Mesenchymal stem cell (in vitro differentiated cells and primary cell): ENCODE results near the gene OLFML2B.

Experiments used
- DNase-seq: peaks from one replicate; pipeline ENCODE4 v3.0.0-alpha.2; 2013
- H2AFZ ChIP-seq: one replicate; pipeline ENCODE4 v1.6.1; 2013; ENCODE audit warnings: low read depth, mild to moderate bottlenecking, control low read depth, inconsistent platforms, low read length, moderate library complexity
- H2AK5ac ChIP-seq: 2 replicates; pipeline ENCODE4 v1.6.1; 2013; ENCODE audit warnings: low read length, moderate library complexity, mild to moderate bottlenecking, inconsistent platforms; ENCODE audit not compliant: severe bottlenecking
- H2BK120ac ChIP-seq: one replicate; pipeline ENCODE4 v1.6.1; 2013; ENCODE audit warnings: low read depth, mild to moderate bottlenecking, inconsistent platforms, low read length, moderate library complexity
- H2BK12ac ChIP-seq, 2 experiments: one replicate each; pipeline ENCODE4 v1.6.1; 2013; ENCODE audit warnings: inconsistent platforms in 2 of 2, low read length in 2 of 2, mild to moderate bottlenecking in 2 of 2, moderate library complexity in 2 of 2, control low read depth in 1 of 2
- H2BK15ac ChIP-seq: one replicate; pipeline ENCODE4 v1.6.1; 2013; ENCODE audit warnings: mild to moderate bottlenecking, low read depth, inconsistent platforms; ENCODE audit not compliant: poor library complexity, severe bottlenecking
- H2BK5ac ChIP-seq: 2 replicates; pipeline ENCODE4 v1.6.1; 2013; ENCODE audit warnings: low read depth, mild to moderate bottlenecking, low read length, control low read depth, inconsistent platforms; ENCODE audit not compliant: poor library complexity, severe bottlenecking
- H3K14ac ChIP-seq, 2 experiments: one replicate each; pipeline ENCODE4 v1.6.1; 2013; ENCODE audit warnings: inconsistent platforms in 2 of 2, low read length in 2 of 2, control low read depth in 1 of 2, mild to moderate bottlenecking in 1 of 2, moderate library complexity in 1 of 2
- H3K18ac ChIP-seq, 2 experiments: one replicate each; pipeline ENCODE4 v1.6.1; 2013; ENCODE audit warnings: inconsistent platforms in 2 of 2, low read length in 2 of 2, control low read depth in 1 of 2, low read depth in 1 of 2, mild to moderate bottlenecking in 1 of 2
- H3K23ac ChIP-seq, 2 experiments: one replicate each; pipeline ENCODE4 v1.6.1; 2013; ENCODE audit warnings: inconsistent platforms in 2 of 2, low read length in 2 of 2, mild to moderate bottlenecking in 2 of 2, moderate library complexity in 2 of 2, control low read depth in 1 of 2
- H3K27ac ChIP-seq: 2 replicates; pipeline ENCODE4 v1.5.1; 2013; ENCODE audit warnings: mild to moderate bottlenecking, moderate library complexity, low read length, control low read depth, inconsistent platforms; ENCODE audit not compliant: poor library complexity, severe bottlenecking
- H3K27me3 ChIP-seq, 2 experiments: 2 replicates each; pipeline versions ENCODE4 v1.6.1 to v1.7.0; 2013; ENCODE audit warnings: low read length in 2 of 2, mild to moderate bottlenecking in 2 of 2, moderate library complexity in 2 of 2, control low read depth in 1 of 2, inconsistent platforms in 1 of 2; ENCODE audit not compliant: control insufficient read depth in 1 of 2, insufficient read depth in 1 of 2
- H3K36me3 ChIP-seq, 2 experiments: 2 replicates each; pipeline versions ENCODE4 v1.6.1 to v1.7.0; 2013; ENCODE audit warnings: low read length in 2 of 2, control low read depth in 1 of 2, inconsistent platforms in 1 of 2, low read depth in 1 of 2, mild to moderate bottlenecking in 1 of 2; ENCODE audit not compliant: insufficient read depth in 2 of 2, control insufficient read depth in 1 of 2
- H3K4ac ChIP-seq, 2 experiments: one replicate each; pipeline ENCODE4 v1.6.1; 2013; ENCODE audit warnings: inconsistent platforms in 2 of 2, low read length in 2 of 2, mild to moderate bottlenecking in 2 of 2, moderate library complexity in 2 of 2, control low read depth in 1 of 2, low read depth in 1 of 2
- H3K4me1 ChIP-seq: 2 replicates; pipeline ENCODE4 v1.6.1; 2013; ENCODE audit warnings: low read depth, low read length, control low read depth; ENCODE audit not compliant: control insufficient read depth, insufficient read depth
- H3K4me2 ChIP-seq: 2 replicates; pipeline ENCODE4 v1.6.1; 2013; ENCODE audit warnings: low read length, mild to moderate bottlenecking, inconsistent platforms; ENCODE audit not compliant: poor library complexity, severe bottlenecking
- H3K4me3 ChIP-seq, 2 experiments: 2 replicates each; pipeline versions ENCODE4 v1.5.1 to v1.7.0; 2013; ENCODE audit warnings: low read length in 2 of 2, mild to moderate bottlenecking in 2 of 2, control low read depth in 1 of 2, low read depth in 1 of 2; ENCODE audit not compliant: insufficient read depth in 1 of 2
- H3K79me1 ChIP-seq: replicated peaks from 2 replicates; pipeline ENCODE4 v1.6.1; 2013; ENCODE audit warnings: mild to moderate bottlenecking, control low read depth, low read length, inconsistent platforms; ENCODE audit not compliant: poor library complexity, severe bottlenecking
- H3K9ac ChIP-seq: 2 replicates; pipeline ENCODE4 v1.7.0; 2013; ENCODE audit warnings: mild to moderate bottlenecking, low read length, moderate library complexity
- H3K9me3 ChIP-seq: 2 replicates; pipeline ENCODE4 v1.7.0; 2013; ENCODE audit warnings: mild to moderate bottlenecking, low read length; ENCODE audit not compliant: control insufficient read depth
- H4K8ac ChIP-seq: one replicate; pipeline ENCODE4 v1.6.1; 2013; ENCODE audit warnings: inconsistent platforms, mild to moderate bottlenecking, low read length, moderate library complexity
- H4K91ac ChIP-seq: one replicate; pipeline ENCODE4 v1.6.1; 2013; ENCODE audit warnings: mild to moderate bottlenecking, low read length, inconsistent platforms
- WGBS: methylation state at CpG from one replicate; pipeline ENCODE4 v1.1.7; 2013; ENCODE audit warnings: mixed read lengths; 5-methylcytosine and 5-hydroxymethylcytosine counted together

Gene OLFML2B

DNA sequence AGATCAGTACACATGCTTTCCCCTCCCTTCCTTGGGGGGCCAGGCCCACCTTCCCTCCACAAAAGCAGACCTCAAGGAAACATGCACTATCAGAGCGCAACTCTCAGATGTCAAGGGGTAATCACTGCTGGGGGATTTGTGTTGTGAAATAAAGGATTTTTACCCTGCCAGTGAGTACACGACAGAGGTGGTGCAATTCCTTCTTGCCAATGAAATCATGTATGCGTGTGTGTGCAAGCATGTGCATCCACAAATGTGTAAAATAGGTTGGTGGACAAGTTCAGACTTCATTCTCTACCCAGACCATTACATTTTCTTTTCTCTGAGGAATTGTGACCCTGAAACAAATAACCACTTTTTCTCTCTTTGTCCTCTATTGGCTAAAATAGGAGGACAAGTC, 36.1 kb upstream of the OLFML2B start:
- peaks cover 0 to 24% of the 10 kb centered on the region in 2 experiments for H3K27me3 ChIP-seq
- H2BK12ac ChIP-seq, result no peak overlapping the region
- no peak overlapping the region for H2BK15ac ChIP-seq
- no peaks in the 10 kb centered on the region for H3K36me3 ChIP-seq
- no peaks in the 10 kb centered on the region for H3K79me1 ChIP-seq
- H2BK120ac ChIP-seq, result no peak overlapping the region
- H3K4me3 ChIP-seq, result no peak overlapping the region
- no peak overlapping the region for H3K4me2 ChIP-seq
- WGBS, result 90% methylated on average over 2 of the region's 3 CpGs
- H3K4ac ChIP-seq, result no peak overlapping the region
- no peak overlapping the region for H2AK5ac ChIP-seq
- no peaks in the 10 kb centered on the region for H3K9me3 ChIP-seq
- H3K4me1 ChIP-seq, result peaks cover 5% of the 10 kb centered on the region
- H3K14ac ChIP-seq, result no peak overlapping the region
- H3K18ac ChIP-seq, result no peak overlapping the region
- H4K8ac ChIP-seq, result no peak overlapping the region
- no peak overlapping the region for H2AFZ ChIP-seq
- no peak for DNase-seq
- no peak overlapping the region for H2BK5ac ChIP-seq
- no peak overlapping the region for H4K91ac ChIP-seq
- no peak overlapping the region for H3K27ac ChIP-seq
- H3K9ac ChIP-seq, result no peak overlapping the region
- H3K23ac ChIP-seq, result no peak overlapping the region

DNA sequence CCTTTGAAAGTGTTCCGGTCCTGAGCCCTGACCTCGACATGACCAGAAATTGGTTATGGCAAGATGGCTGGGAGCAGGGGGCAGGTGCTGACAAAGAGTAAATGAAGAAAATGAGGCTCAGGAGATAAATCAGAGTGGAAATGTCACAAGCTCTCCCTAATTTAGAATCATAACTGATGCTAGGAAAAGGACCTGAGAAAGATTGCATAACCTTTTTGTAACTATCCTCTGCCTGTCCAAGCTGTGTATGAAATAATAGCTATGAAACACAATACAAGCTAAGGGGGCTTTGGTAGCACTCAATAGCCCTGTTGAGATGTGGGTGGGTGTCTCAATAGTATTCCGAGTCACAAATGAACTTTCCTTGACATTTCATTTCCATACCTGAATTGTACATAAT, 32.9 kb upstream of the OLFML2B start:
- Histone ChIP-seq H2BK120ac (no peak overlapping the region), H3K14ac (no peak overlapping the region), H3K23ac (no peak overlapping the region), H2BK12ac (no peak overlapping the region), H3K18ac (no peak overlapping the region), H3K9ac (peak overlapping the region; percentile 13), H2BK15ac (no peak overlapping the region), H3K79me1 (no peaks in the 10 kb centered on the region), H3K27me3 (peaks cover 0 to 8% of the 10 kb centered on the region in 2 experiments), H2AK5ac (no peak overlapping the region), H3K4ac (no peak overlapping the region), H3K9me3 (no peaks in the 10 kb centered on the region), H4K91ac (no peak overlapping the region), H2AFZ (no peak overlapping the region), H3K4me1 (peaks cover 5% of the 10 kb centered on the region), H2BK5ac (no peak overlapping the region), H3K36me3 (no peaks in the 10 kb centered on the region), H3K4me3 (no peak overlapping the region), H4K8ac (no peak overlapping the region), H3K27ac (no peak overlapping the region), H3K4me2 (no peak overlapping the region)
- no peak for DNase-seq
- WGBS, result 97% methylated on average over 2 of the region's 3 CpGs

DNA sequence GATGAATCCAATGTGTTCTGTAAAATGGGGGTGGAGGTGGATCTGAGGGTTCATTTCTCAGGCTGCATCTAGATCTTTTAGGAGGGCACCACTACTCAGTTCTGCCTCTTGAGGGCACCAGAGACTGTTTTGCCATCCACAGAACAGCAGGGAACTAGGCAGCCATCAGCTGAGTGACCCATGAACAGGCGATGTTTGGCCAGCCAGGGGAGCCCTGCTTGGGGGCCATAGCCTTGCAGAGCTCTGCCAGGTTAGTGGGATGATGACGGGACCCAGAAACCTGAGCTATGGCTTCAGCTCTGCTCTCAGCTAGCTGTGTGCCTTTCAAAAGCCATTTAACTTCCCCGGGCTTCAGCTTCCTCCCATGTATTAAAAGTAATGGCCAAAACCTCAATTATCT, 32.4 kb upstream of the OLFML2B start:
- H3K4me3 ChIP-seq, result no peak overlapping the region
- H3K14ac ChIP-seq, result no peak overlapping the region
- H3K36me3 ChIP-seq, result no peaks in the 10 kb centered on the region
- no peak overlapping the region for H2BK120ac ChIP-seq
- no peaks in the 10 kb centered on the region for H3K79me1 ChIP-seq
- peaks cover 5% of the 10 kb centered on the region for H3K4me1 ChIP-seq
- H2BK12ac ChIP-seq, result no peak overlapping the region
- peak overlapping the region; percentile 13 for H3K9ac ChIP-seq
- peak; percentile 77 for DNase-seq
- no peak overlapping the region for H3K4me2 ChIP-seq
- no peak overlapping the region for H3K23ac ChIP-seq
- 48% methylated on average over 3 of the region's 3 CpGs for WGBS
- H3K18ac ChIP-seq, result no peak overlapping the region
- H3K9me3 ChIP-seq, result no peaks in the 10 kb centered on the region
- no peak overlapping the region for H4K8ac ChIP-seq
- H3K27me3 ChIP-seq, result peaks cover 0 to 8% of the 10 kb centered on the region in 2 experiments
- no peak overlapping the region for H2AK5ac ChIP-seq
- no peak overlapping the region for H3K4ac ChIP-seq
- H2BK15ac ChIP-seq, result no peak overlapping the region
- no peak overlapping the region for H3K27ac ChIP-seq
- H2AFZ ChIP-seq, result no peak overlapping the region
- H2BK5ac ChIP-seq, result no peak overlapping the region
- H4K91ac ChIP-seq, result no peak overlapping the region

DNA sequence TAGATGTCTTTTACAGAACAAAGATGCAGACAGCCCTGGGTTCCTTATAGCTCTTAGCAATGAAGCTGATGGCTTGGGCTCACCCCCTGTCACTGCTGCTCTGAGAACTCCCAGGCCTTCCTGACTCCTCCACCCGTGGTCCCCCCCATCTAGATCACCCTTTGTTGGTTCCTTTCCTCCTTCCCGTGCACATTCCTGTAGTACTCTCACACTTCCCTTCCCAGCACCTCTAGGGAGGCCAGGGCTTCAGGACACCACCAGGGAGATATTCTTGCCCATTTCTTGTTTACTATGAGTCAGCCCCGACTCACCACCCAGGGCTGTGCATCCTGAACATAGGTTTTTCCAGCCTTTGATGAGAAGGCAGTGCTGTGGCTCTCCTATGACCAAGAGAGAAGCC, 31.4 kb upstream of the OLFML2B start:
- no peak overlapping the region for H3K27ac ChIP-seq
- H2AFZ ChIP-seq, result no peak overlapping the region
- H3K9ac ChIP-seq, result peak overlapping the region; percentile 21
- DNase-seq, result peak; percentile 86
- H3K14ac ChIP-seq, result no peak overlapping the region
- no peak overlapping the region for H2AK5ac ChIP-seq
- H3K4ac ChIP-seq, result no peak overlapping the region
- no peak overlapping the region for H4K91ac ChIP-seq
- no peak overlapping the region for H3K23ac ChIP-seq
- H2BK120ac ChIP-seq, result no peak overlapping the region
- no peak overlapping the region for H2BK12ac ChIP-seq
- H3K27me3 ChIP-seq, result peaks cover 0 to under 1% of the 10 kb centered on the region in 2 experiments
- no peaks in the 10 kb centered on the region for H3K9me3 ChIP-seq
- H4K8ac ChIP-seq, result peak overlapping the region; percentile 91
- H3K4me3 ChIP-seq, result no peak overlapping the region
- H3K4me2 ChIP-seq, result no peak overlapping the region
- H3K36me3 ChIP-seq, result no peaks in the 10 kb centered on the region
- H3K4me1 ChIP-seq, result peaks cover 5% of the 10 kb centered on the region
- H2BK5ac ChIP-seq, result no peak overlapping the region
- no peaks in the 10 kb centered on the region for H3K79me1 ChIP-seq
- H2BK15ac ChIP-seq, result no peak overlapping the region
- H3K18ac ChIP-seq, result peak overlapping the region in 1 of 2 experiments; percentile 74
- WGBS, result under 1% methylated on average over 3 of the region's 3 CpGs
